Measurements from ENCODE around the gene HEATR1.
A peak's percentile ranks its signal among the peaks of the same experiment; 100 is the strongest.
"Not testable (repeated sequence)": the region's sequence is repeated elsewhere in the genome, so short reads cannot be mapped to it uniquely, and the experiment has no call there.

Gene HEATR1

DNA sequence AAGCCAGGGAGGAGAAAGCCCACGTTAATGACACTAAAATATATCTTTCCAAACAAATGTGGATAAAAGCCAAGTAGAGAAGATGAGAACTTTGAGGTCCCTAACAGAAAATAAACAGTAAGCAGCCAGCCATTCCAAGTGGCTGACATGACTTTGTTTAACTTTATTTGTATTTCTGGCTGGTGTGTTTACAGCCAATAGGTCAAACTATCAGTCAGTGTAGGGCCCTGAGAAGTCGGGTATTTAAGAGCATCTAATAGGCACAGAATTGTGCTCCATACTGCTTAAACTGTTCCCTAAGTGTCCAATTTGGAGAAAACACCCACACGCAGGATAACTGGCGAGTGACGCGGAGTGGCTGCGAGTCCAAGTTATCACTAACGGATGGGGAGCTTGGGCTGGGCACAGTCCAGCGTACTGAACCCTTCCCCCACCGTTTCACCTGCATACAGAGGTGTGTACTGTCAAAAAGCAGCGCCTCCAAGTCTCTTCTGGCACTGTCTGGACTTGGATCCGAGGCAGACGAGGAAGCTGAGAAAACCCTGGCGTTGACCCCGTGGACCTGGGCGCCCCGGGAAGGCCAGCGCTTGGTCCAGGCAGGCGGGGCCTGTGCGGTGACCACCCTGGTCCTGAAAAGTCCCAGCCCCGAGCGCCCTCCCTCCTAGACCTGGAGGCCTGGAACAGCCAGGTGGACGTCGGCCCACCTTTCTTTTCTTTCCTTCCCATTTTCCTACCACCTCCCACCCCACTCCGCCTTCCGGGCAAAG is 81.2 kb downstream of the HEATR1 start:
- CTCF ChIA-PET: interaction anchor here (1.2 kb wide), 1 partner anchor 11 kb away, joined by 3 read pairs; no protein-coding TSS in a partner anchor
- Mint-ChIP-seq H3K27me3 (peaks cover 16% of the 10 kb centered on the region), H3K27ac (peak overlapping the region; percentile 99), H3K4me3 (peak overlapping the region; percentile 98), H3K9me3 (no peaks in the 10 kb centered on the region), H3K36me3 (peaks cover 23% of the 10 kb centered on the region), H3K4me1 (peaks cover 43% of the 10 kb centered on the region)
- DNase-seq: peak; percentile 24

DNA sequence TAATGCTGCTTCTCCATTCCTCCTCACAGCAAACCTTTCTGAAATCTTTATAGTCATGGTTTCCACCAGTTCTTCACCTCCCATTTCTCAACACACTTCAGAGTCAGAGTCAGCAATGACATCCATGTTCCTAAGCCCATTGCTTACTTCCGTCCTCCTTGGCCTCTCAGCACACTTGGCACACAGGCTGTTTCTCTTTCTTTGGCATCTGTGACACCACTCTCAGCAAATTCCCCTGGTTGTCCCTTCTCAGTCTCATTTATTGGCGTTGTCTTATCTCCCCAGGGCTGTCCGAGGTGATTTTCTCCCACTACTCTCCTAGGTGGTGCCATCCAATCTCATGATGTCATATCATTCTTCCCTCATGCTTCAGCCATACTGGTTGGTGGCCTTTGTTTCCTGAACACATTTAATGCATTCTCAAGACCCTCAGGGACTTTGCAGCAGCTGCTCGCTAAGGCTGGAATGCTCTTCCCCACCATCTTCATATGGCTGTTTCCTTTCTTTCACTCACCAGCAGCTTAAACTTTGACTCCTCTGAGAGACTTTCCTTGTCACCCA is 83.8 kb downstream of the HEATR1 start:
- Mint-ChIP-seq H3K4me3 (no peak overlapping the region), H3K36me3 (peaks cover 8% of the 10 kb centered on the region), H3K9me3 (no peaks in the 10 kb centered on the region), H3K27ac (no peak overlapping the region), H3K4me1 (peaks cover 53% of the 10 kb centered on the region), H3K27me3 (peaks cover 20% of the 10 kb centered on the region)
- CTCF ChIA-PET: interaction anchor here (0.6 kb wide), 1 partner anchor 428 kb away, joined by 3 read pairs; no protein-coding TSS in a partner anchor
- DNase-seq: no peak

DNA sequence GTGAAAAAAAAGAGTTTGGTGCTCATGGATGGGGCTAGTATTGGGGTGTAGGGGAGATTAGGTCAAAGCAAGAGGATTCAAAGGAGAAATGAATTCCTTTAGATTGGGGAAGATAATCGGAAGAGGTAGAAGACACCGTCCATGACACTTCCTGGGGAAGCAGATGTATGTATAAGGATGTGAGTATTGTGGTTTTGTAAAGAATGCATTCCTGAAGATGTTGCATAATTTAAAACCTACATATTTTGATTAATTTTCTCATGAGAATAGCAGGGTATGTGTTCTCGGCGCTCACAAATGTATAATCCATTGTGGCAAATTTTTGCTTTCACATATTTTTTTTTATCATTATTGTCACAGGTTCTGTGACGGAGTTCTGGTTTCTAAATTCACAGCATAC is 86.0 kb downstream of the HEATR1 start:
- Mint-ChIP-seq H3K4me1 (peaks cover 46% of the 10 kb centered on the region), H3K9me3 (no peaks in the 10 kb centered on the region), H3K4me3 (no peak overlapping the region), H3K27me3 (peaks cover 16% of the 10 kb centered on the region), H3K27ac (peak overlapping the region; percentile 70), H3K36me3 (peaks cover 4% of the 10 kb centered on the region)
- DNase-seq: no peak
- CTCF ChIA-PET: no interaction called here

DNA sequence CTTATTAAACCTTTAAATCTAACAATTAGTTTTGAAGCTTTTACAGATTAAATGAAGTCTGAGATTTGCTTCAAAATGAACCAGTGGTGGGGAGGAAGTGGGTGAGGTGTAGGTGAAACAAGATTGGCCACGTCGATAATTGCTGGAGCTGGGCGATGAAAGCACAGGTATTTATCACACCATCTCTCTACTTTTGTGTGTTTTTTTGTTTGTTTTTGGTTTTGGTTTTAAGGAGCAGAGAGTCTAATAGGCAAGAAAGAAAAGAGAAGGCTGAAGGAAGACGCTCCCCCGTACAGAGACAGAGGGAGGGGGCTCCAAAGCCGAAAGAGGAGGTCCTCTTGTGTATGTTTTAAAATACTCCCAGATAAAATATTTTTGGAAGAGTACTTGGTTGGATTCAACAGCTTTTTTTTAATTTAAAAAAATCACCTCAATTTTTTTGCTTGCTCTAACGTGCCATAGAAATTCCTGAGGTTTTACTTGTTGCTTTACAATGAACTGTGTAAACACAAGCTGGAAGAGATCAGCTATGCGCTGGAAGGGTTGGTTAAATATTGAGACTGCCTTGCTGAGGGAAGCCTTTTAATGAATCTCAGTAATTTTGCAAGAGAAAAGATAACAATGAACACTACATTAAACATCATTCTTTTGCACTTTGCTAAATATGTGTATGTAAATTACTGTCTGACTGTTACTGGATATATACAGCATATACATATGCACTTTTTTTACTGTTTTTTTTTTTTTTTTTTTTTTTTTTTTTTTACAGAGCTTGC is 87.2 kb downstream of the HEATR1 start:
- DNase-seq: peak; percentile 69
- Mint-ChIP-seq H3K27me3 (peaks cover 15% of the 10 kb centered on the region), H3K9me3 (no peaks in the 10 kb centered on the region), H3K27ac (peak overlapping the region; percentile 80), H3K4me3 (peak overlapping the region; percentile 45), H3K4me1 (peaks cover 36% of the 10 kb centered on the region), H3K36me3 (peaks cover 4% of the 10 kb centered on the region)
- CTCF ChIA-PET: no interaction called here

DNA sequence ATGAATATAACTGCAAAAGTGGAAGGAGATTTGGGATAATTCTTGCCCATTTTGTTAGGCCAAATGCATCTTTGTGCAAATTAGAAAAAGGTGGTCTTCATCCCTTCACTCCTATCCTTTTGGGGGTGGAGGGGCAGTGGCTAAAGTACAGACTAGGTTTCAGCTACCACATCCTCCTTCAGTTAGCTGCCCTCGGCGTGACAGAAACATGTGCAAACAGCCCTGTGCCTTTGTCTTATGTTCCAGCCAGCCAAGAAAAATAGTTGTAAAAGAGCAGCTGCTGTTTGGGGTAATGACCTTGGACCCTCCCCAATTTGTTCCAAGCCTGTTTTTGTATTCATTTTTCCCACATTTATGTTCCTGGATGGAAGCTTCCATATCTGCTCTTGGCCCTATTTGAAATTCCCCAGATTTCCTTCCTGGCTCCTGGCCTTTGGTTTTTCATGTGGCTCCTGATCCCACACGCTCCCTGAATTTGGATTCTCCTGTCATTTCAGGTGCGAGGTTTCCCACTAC is 88.8 kb downstream of the HEATR1 start:
- no peaks in the 10 kb centered on the region for H3K9me3 Mint-ChIP-seq
- no peak for DNase-seq
- peaks cover 15% of the 10 kb centered on the region for H3K27me3 Mint-ChIP-seq
- CTCF ChIA-PET: no interaction called here
- H3K4me1 Mint-ChIP-seq: peaks cover 36% of the 10 kb centered on the region
- peaks cover 1% of the 10 kb centered on the region for H3K36me3 Mint-ChIP-seq
- no peak overlapping the region for H3K27ac Mint-ChIP-seq
- H3K4me3 Mint-ChIP-seq: no peak overlapping the region

DNA sequence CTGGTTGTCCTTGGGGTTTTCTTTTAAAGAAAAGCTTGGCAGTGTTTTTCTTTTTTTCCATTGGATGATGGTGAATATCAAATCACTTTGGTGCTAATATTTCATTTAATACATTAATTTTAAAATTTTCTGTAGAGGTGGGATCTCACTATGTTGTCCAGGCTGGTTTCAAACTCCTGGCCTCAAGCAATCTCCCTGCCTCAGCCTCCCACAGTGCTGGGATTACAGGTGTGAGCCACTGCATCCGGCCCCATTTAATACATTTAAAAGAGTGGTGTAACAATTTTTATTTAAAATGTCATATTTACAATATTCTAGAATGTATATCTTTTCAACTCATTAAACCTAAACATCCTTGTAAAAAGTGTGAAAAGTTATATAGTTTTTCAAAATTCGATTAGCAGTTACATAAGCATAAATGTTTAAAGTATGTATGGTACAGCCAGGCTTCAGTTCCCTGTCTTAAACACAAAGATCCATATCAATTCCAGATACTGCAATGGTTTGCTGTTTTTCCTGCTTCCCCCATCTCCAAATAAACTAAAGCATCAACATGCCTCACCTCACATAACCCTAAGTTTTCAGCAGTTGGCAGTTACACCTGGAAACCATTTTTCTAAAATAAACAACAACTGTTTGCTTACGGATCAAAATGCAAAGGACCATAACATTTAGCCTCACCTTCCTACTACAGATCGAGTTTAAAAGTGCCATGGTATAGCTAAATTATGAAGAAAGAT is 89.4 kb downstream of the HEATR1 start:
- Mint-ChIP-seq H3K27ac (no peak overlapping the region), H3K4me3 (no peak overlapping the region), H3K27me3 (peaks cover 11% of the 10 kb centered on the region), H3K4me1 (peaks cover 41% of the 10 kb centered on the region), H3K36me3 (peaks cover 1% of the 10 kb centered on the region), H3K9me3 (no peaks in the 10 kb centered on the region)
- CTCF ChIA-PET: no interaction called here
- no peak for DNase-seq

DNA sequence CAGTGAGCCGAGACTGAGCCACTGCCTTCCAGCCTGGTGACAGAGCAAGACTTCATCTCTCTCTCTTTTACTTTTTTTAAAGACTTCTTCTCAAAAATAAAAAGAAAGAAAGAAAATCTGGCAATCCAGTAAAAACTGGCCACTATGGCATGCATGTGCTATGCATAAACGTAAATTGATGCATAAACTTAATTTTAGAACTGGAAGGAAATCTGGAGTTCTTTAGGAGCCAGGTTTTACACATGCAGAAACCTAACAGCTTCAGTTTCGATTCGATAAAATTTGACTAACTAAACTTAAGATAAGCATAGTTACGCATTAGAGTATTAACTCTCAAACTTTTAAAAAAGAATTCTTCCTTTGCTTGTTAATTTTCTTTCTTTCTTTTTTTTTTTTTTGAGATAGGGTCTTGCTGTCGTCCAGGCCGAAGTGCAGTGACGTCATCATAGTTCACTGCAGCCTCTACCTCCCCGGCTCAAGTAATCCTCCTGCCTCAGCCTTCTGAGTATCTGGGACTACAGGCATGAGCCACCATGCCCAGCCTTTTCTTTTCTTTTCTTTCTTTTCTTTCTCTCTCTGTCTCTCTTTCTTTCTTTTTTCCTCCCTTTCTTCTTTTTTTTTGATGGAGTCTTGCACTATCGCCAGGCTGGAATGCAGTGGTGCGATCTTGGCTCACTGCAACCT is 92.4 kb downstream of the HEATR1 start:
- peaks cover 1% of the 10 kb centered on the region for H3K36me3 Mint-ChIP-seq
- H3K27ac Mint-ChIP-seq: no peak overlapping the region
- DNase-seq: no peak
- CTCF ChIA-PET: interaction anchor here (1.0 kb wide), 1 partner anchor 11 kb away, joined by 6 read pairs; no protein-coding TSS in a partner anchor
- peaks cover 39% of the 10 kb centered on the region for H3K4me1 Mint-ChIP-seq
- H3K27me3 Mint-ChIP-seq: peaks cover 8% of the 10 kb centered on the region
- H3K9me3 Mint-ChIP-seq: no peaks in the 10 kb centered on the region
- no peak overlapping the region for H3K4me3 Mint-ChIP-seq

DNA sequence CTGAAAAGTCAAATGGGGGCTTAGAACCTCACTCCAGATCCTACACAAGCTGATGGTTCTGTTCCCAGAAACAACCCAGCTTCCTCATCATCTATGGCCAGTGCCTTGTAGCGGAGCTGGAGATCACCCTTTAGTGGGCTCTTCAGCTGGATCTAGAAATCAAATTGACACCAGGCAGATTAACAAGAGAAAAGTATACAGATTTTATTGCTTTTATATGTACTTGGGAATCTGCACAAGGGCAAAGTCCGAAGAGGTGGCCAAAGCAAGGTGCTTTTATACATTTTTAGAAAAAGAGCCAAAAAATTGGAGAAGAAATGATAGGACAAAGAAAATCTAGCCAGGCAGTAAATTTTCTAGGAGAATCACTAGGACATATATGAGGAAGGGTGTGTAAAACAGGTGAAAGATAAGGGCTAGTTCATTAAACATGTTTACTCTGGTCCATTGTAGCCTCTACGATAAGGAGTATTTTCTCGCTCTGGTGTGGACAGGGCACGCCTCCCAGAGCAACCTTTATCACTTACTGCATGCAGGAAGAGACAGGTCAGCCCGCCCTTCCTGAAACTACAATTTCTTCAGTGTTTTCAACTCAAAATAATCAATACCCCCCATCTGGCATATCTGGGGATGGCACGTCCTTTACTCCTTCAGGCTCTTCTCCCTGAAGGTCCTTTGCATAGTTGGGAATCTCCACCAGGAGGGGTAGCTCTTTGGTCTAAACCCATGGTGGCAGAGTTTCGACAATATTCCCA is 94.5 kb downstream of the HEATR1 start:
- H3K4me1 Mint-ChIP-seq: peaks cover 21% of the 10 kb centered on the region
- no peak for DNase-seq
- CTCF ChIA-PET: no interaction called here
- H3K36me3 Mint-ChIP-seq: no peaks in the 10 kb centered on the region
- peaks cover 6% of the 10 kb centered on the region for H3K27me3 Mint-ChIP-seq
- H3K9me3 Mint-ChIP-seq: no peaks in the 10 kb centered on the region
- no peak overlapping the region for H3K4me3 Mint-ChIP-seq
- H3K27ac Mint-ChIP-seq: no peak overlapping the region

DNA sequence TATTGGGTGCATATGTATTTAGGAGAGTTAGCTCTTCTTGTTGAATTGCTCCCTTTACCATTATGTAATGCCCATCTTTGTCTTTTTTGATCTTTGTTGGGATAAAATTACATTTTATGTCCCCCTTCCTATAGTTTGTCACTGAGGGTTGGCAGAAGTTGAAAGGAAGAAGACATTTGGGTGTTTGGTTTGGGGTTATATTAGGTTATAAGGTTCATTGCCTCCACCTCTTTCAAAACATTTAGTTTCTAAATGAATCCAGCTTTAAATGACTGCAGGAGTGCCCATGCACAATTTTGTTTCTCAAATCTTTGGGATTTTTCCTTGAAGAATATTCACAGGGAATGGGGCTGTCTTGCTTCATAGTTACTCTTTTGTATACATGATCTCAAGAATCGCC is 95.1 kb downstream of the HEATR1 start:
- H3K27me3 Mint-ChIP-seq: peaks cover 10% of the 10 kb centered on the region
- H3K27ac Mint-ChIP-seq: no peak overlapping the region
- CTCF ChIA-PET: no interaction called here
- H3K36me3 Mint-ChIP-seq: no peaks in the 10 kb centered on the region
- no peak overlapping the region for H3K4me3 Mint-ChIP-seq
- DNase-seq: no peak
- peaks cover 21% of the 10 kb centered on the region for H3K4me1 Mint-ChIP-seq
- no peaks in the 10 kb centered on the region for H3K9me3 Mint-ChIP-seq

DNA sequence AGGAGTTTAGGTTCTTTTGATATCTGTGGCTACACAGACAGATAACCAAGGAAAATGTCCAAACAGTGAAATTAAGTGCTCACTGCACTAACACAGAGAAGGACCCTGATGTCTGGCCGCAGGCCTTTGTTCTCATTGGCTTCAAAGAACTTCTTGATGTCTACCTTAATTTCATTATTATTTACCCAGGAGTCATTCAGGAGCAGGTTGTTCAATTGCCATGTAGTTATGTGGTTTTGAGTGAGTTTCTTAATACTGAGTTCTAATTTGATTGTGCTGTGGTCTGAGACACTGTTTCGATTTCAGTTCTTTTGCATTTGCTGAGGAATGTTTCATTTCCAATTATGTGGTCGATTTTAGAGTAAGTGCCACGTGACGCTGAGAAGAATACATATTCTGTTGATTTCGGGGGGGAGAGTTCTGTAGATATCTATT is 95.7 kb downstream of the HEATR1 start:
- no peaks in the 10 kb centered on the region for H3K9me3 Mint-ChIP-seq
- H3K27ac Mint-ChIP-seq: no peak overlapping the region
- H3K4me1 Mint-ChIP-seq: peaks cover 22% of the 10 kb centered on the region
- no peak overlapping the region for H3K4me3 Mint-ChIP-seq
- no peaks in the 10 kb centered on the region for H3K36me3 Mint-ChIP-seq
- CTCF ChIA-PET: no interaction called here
- no peak for DNase-seq
- peaks cover 13% of the 10 kb centered on the region for H3K27me3 Mint-ChIP-seq

DNA sequence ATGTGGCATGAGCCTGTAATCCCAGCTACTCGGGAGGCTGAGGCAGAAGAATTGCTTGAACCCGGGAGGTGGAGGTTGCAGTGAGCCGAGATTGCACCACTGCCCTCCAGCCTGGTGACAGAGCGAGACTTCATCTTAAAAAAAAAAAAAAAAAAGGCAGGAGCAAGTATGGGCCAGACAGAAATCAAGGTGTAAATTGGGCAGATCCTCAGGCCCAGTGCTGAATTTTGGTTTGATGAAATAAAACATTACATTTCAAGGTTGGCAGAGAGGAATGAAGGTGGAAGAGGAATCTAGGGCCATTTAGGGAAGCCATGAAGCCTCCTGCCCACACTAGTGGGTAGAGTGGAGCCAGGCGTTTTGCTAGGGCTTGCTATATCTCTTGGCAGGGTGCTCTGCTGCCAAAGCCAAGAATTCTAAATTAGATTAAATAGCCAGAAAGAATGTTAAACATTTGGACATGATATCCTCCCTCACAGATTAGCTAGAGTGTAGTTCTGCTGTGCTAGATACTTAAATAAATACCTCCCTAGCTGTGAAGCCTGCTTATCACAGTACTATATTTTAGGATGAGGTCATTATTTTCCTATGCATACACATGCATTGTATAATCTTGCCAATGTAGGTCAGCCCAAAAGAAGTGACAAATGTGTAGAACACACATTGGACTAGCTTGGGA is 97.2 kb downstream of the HEATR1 start:
- CTCF ChIA-PET: no interaction called here

DNA sequence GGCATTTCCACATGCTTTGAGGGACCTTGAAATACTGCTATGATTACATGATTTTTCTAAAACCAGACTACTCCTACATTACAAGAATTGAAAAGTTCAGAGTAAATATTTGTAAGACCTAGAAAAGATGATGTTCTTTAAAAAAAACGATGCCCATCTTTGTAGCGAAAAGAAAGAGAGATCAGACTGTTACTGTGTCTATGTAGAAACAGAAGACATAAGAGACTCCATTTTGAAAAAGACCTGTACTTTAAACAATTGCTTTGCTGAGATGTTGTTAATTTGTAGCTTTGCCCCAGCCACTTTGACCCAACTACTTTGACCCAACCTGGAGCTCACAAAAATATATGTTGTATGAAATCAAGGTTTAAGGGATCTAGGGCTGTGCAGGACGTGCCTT is 100.0 kb downstream of the HEATR1 start:
- H3K9me3 Mint-ChIP-seq, H3K27ac Mint-ChIP-seq, H3K4me3 Mint-ChIP-seq, H3K36me3 Mint-ChIP-seq, CTCF ChIA-PET, DNase-seq: not testable (repeated sequence)
- Mint-ChIP-seq H3K4me1 (peaks cover 26% of the 10 kb centered on the region), H3K27me3 (peaks cover 19% of the 10 kb centered on the region)

More for the DNA sequence above, 97.2 kb downstream of the HEATR1 start:
- Mint-ChIP-seq H3K4me3 (no peak overlapping the region), H3K27ac (no peak overlapping the region), H3K36me3 (no peaks in the 10 kb centered on the region), H3K4me1 (peaks cover 36% of the 10 kb centered on the region), H3K9me3 (no peaks in the 10 kb centered on the region), H3K27me3 (peaks cover 21% of the 10 kb centered on the region)
- DNase-seq: no peak

Measured in activated naive CD4-positive, alpha-beta T cell treated with anti-CD3 and anti-CD28 coated beads, Interleukin-2, amount 10 ng/mL, durations not matched to agents 7 days and 5 days (primary cell).